Neutrophil (primary cell): Measurements from ENCODE around the gene SHC2.
"Not testable (repeated sequence)": the region's sequence is repeated elsewhere in the genome, so short reads cannot be mapped to it uniquely, and the experiment has no call there.

Experiments
- H3K27ac ChIP-seq: fragments of 200-600 bp; sonication (generic); 2 replicates; pipeline ENCODE4 v1.5.1; 2016; ENCODE audit warnings: mild to moderate bottlenecking, moderate library complexity
- H3K27me3 ChIP-seq: fragments of 200-600 bp; sonication (generic); 2 replicates; pipeline ENCODE4 v1.6.0; 2016; ENCODE audit warnings: mild to moderate bottlenecking
- H3K36me3 ChIP-seq: fragments of 200-600 bp; sonication (generic); 2 replicates; pipeline ENCODE4 v1.5.1; 2017
- H3K4me1 ChIP-seq, 2 experiments: fragments of 200-600 bp in 1 of 2; sonication (generic) in 1 of 2; 1 replicate in 1 of 2; 2 replicates in 1 of 2; pipeline versions ENCODE4 v1.5.1 to v1.6.1; 2013 to 2016; ENCODE audit warnings: low read depth in 1 of 2, low read length in 1 of 2, mild to moderate bottlenecking in 1 of 2, moderate library complexity in 1 of 2; ENCODE audit not compliant: control insufficient read depth in 1 of 2, insufficient read depth in 1 of 2
- H3K4me3 ChIP-seq, 2 experiments: fragments of 200-600 bp in 1 of 2; sonication (generic) in 1 of 2; 1 replicate in 1 of 2; 2 replicates in 1 of 2; pipeline ENCODE4 v1.5.1; 2013 to 2016; ENCODE audit warnings: low read depth in 1 of 2, low read length in 1 of 2, mild to moderate bottlenecking in 1 of 2, moderate library complexity in 1 of 2
- H3K9me3 ChIP-seq: fragments of 200-600 bp; sonication (generic); 2 replicates; pipeline ENCODE4 v1.5.1; 2016
- TF ChIP-seq, protein P1 (sequence below): fragments of 200-600 bp; sonication (generic); IDR thresholded peaks from 2 replicates; pipeline ENCODE4 v1.5.1; 2016; ENCODE audit warnings: antibody characterized with exemption

Gene SHC2

GRCh38 chr19:428149-428548 is 32.7 kb downstream of the SHC2 start:
- H3K36me3 ChIP-seq, result no peaks in the 10 kb centered on the region
- no peaks in the 10 kb centered on the region for H3K27me3 ChIP-seq
- H3K4me3 ChIP-seq, result no peak overlapping the region
- no peak overlapping the region for H3K27ac ChIP-seq
- H3K4me1 ChIP-seq, result no peaks in the 10 kb centered on the region
- H3K9me3 ChIP-seq, result no peaks in the 10 kb centered on the region
- TF ChIP-seq, protein P1, sequence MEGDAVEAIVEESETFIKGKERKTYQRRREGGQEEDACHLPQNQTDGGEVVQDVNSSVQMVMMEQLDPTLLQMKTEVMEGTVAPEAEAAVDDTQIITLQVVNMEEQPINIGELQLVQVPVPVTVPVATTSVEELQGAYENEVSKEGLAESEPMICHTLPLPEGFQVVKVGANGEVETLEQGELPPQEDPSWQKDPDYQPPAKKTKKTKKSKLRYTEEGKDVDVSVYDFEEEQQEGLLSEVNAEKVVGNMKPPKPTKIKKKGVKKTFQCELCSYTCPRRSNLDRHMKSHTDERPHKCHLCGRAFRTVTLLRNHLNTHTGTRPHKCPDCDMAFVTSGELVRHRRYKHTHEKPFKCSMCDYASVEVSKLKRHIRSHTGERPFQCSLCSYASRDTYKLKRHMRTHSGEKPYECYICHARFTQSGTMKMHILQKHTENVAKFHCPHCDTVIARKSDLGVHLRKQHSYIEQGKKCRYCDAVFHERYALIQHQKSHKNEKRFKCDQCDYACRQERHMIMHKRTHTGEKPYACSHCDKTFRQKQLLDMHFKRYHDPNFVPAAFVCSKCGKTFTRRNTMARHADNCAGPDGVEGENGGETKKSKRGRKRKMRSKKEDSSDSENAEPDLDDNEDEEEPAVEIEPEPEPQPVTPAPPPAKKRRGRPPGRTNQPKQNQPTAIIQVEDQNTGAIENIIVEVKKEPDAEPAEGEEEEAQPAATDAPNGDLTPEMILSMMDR, result no peak

DNA sequence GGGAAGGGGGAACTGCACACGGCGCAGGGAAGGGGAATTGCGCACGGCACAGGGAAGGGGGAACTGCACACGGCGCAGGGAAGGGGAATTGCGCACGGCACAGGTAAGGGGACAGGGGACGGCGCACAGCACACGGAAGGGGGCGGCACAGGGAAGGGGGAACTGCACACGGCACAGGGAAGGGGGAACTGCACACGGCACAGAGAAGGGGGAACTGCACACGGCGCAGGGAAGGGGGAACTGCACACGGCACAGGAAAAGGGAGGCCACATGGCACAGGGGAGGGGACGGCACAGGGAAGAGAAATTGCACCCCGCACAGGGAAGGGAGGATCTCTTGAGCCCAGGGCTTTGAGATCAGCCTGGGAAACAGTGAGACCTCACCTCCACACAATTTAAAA is 33.2 kb downstream of the SHC2 start:
- H3K9me3 ChIP-seq, H3K4me1 ChIP-seq, H3K27me3 ChIP-seq, H3K36me3 ChIP-seq, H3K27ac ChIP-seq, H3K4me3 ChIP-seq: not testable (repeated sequence)

DNA sequence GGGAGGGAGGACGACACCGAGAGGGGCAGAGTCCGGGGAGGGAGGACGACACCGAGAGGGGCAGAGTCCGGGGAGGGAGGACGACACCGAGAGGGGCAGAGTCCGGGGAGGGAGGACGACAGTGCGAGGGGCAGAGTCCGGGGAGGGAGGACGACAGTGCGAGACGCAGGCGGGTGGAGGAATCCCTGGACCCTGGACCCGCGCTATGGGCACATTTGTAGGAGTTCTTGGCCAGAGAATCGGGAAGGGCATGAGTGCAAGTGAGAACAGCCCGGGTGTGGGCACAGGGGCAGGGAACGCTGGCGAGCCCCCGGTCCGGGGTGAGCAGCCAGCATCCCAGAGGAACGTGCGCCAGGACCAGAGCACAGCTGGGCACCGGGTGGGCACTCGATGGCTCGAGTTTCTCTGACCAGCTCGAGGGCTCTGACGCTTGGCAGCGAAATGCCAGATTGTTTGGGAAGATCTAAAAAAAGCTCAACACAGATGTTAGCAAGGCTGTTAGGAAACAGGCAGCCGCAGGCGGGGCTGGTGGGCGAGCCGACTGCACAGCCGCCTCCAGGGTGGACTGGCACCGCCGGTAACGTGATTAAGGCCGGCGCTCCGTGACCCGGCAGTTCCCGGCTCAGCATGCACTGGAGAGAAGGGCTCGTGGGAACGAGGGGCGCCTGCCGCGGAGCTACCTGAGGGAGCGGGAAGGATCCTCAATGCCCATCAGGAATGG is 33.9 kb downstream of the SHC2 start:
- Histone ChIP-seq H3K9me3 (no peaks in the 10 kb centered on the region), H3K27ac (no peak overlapping the region), H3K4me1 (no peaks in the 10 kb centered on the region), H3K4me3 (no peak overlapping the region), H3K36me3 (no peaks in the 10 kb centered on the region), H3K27me3 (no peaks in the 10 kb centered on the region)
- TF ChIP-seq, protein P1, result no peak

DNA sequence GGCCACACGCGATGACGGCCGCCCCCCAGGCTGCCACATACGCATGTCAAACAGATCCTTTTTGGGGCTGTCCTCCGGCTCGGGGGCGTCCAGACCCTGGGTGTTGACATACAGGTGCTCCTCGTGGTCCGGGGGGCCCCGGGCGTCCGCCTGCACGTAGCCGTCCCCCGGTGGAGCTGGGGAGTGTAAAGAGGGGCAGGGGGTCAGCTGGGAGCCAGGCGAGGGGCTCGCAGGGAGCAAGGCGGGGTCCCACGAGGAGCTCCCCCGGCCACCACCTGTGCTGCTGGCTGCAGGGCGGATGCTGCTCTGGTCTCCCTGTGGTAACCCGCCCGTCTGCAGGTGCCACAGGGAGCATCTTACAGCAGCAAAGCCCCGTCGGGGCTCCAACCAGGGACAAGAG is 35.8 kb downstream of the SHC2 start:
- no peaks in the 10 kb centered on the region for H3K36me3 ChIP-seq
- no peaks in the 10 kb centered on the region for H3K9me3 ChIP-seq
- TF ChIP-seq, protein P1, result no peak
- H3K27me3 ChIP-seq, result no peaks in the 10 kb centered on the region
- no peaks in the 10 kb centered on the region for H3K4me1 ChIP-seq
- H3K27ac ChIP-seq, result no peak overlapping the region
- H3K4me3 ChIP-seq, result no peak overlapping the region

DNA sequence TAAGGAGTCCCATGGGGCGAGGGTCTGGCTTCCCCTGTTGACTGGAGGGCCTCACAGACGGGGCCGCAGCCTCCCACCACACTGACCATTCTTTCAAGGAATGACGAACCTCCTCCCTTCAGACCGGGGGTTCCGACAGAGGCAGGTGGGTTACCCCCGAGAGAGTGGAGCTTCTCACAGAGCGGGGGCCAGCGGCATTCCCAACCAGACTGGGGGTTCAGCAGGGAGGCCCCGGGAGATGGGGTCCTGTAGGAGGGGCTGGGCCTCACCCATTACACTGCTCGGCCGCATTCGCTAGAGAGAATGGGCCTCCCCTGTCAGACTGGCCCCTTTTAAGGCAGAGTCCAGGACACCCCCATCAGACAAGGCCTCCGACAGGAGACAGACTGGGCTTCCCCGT is 36.3 kb downstream of the SHC2 start:
- no peak overlapping the region for H3K4me3 ChIP-seq
- no peaks in the 10 kb centered on the region for H3K36me3 ChIP-seq
- no peak overlapping the region for H3K27ac ChIP-seq
- no peaks in the 10 kb centered on the region for H3K27me3 ChIP-seq
- no peaks in the 10 kb centered on the region for H3K9me3 ChIP-seq
- H3K4me1 ChIP-seq, result no peaks in the 10 kb centered on the region
- TF ChIP-seq, protein P1, result no peak

DNA sequence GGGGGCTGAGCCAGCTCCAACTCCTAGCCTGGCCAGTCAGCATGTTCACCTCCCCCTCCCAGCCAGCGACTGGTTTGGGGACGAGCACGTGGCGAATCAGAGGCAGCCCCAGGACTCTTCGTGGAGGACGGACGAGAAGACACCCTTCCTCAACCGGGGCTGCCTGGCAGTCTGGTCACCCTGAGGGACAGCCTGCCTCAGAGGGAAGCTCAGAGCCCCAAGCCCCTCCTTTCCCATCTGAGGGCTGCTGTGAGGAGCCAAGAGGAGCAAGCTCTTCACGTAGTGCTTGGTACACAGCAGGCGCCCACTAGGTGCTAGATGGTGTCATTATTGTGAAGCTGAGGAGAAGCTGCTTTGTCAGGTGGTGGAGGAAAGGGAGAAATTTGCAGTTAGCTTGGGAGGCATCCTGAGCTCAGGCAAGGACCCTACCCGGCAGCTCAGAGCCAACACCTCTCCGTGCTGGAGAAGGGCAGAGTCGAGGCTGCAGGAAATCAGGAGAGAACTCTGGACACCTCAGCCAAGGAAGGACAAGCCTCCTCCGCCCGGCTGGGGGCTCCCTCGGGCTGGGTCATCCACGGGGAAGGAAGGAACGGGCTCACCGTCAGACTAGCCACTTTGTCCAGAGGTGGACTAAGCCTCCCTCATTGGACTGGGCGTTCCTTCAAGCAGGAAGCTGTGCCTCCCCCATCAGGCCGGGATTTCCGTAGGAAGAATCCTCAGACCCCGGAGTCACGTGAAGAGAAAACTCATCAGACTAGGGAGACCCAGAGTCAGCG is 37.0 kb downstream of the SHC2 start:
- H3K4me1 ChIP-seq, result no peaks in the 10 kb centered on the region
- H3K36me3 ChIP-seq, result no peaks in the 10 kb centered on the region
- H3K9me3 ChIP-seq, result no peaks in the 10 kb centered on the region
- no peak overlapping the region for H3K4me3 ChIP-seq
- TF ChIP-seq, protein P1, result no peak
- H3K27ac ChIP-seq, result no peak overlapping the region
- H3K27me3 ChIP-seq, result no peaks in the 10 kb centered on the region

DNA sequence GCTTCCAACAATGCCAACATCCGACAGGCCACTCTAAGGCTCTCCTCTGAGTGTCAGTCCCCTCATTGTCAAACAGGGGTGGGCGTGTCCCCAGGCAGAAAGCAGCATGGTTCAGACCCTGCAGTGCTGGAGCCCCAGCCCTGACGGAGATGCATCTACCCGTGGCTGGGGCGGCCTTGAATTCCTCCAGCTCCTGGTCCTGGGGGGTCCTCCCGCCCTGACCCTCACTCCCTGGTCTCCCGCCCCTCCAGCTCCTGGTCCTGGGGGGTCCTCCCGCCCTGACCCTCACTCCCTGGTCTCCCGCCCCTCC is 38.0 kb downstream of the SHC2 start:
- not testable (repeated sequence) for H3K36me3 ChIP-seq, H3K27ac ChIP-seq, H3K27me3 ChIP-seq

More for the DNA sequence above, 38.0 kb downstream of the SHC2 start:
- H3K4me1 ChIP-seq, H3K4me3 ChIP-seq, H3K9me3 ChIP-seq: not testable (repeated sequence)
